ENCODE data around the gene CHST1.

GRCh38 chr11:45673441-45673840 is 8.0 kb upstream of the CHST1 start:
- TF ChIP-seq CTCF (IDR thresholded peaks at IDR 0.05; ENCODE audit: insufficient read depth, low read length) (no peak), REST (IDR thresholded peaks at IDR 0.05; ENCODE audit: insufficient replicate concordance, low read depth) (no peak), POLR2AphosphoS5 (IDR thresholded peaks at IDR 0.05; ENCODE audit: low read depth) (no peak), GABPA (IDR thresholded peaks at IDR 0.05; ENCODE audit: low read depth) (no peak), SPI1 (IDR thresholded peaks at IDR 0.05; ENCODE audit: borderline replicate concordance, low read depth) (no peak)
